Neural progenitor cell (in vitro differentiated cells): ENCODE results near the gene DNMT3A. TPM values are rescaled to one million over a fixed set of nuclear protein-coding genes. Genes with fewer than 3 reads are reported as not detected.

Experiments used
- DNase-seq: peaks from one replicate; pipeline ENCODE4 v3.0.0-alpha.2; 2016; ENCODE audit warnings: low spot score
- H2AFZ ChIP-seq: fragments of 200-600 bp; sonication (generic); replicated peaks from 2 replicates; pipeline ENCODE4 v1.6.1; 2016; ENCODE audit warnings: antibody characterized with exemption
- H3F3A ChIP-seq: fragments of 200-600 bp; sonication (generic); 2 replicates; pipeline ENCODE4 v1.6.1; 2016; ENCODE audit warnings: antibody characterized with exemption, low read depth
- H3K27ac ChIP-seq: fragments of 200-600 bp; sonication (generic); 2 replicates; pipeline ENCODE4 v1.5.1; 2016; ENCODE audit warnings: mild to moderate bottlenecking
- H3K27me3 ChIP-seq: fragments of 200-600 bp; sonication (generic); 2 replicates; pipeline ENCODE4 v1.6.1; 2016; ENCODE audit warnings: mild to moderate bottlenecking, moderate library complexity
- H3K36me3 ChIP-seq: fragments of 200-600 bp; sonication (generic); 2 replicates; pipeline ENCODE4 v1.5.1; 2016
- H3K4me1 ChIP-seq: fragments of 200-600 bp; sonication (generic); 2 replicates; pipeline ENCODE4 v1.6.1; 2016; ENCODE audit warnings: mixed run types
- H3K4me2 ChIP-seq: fragments of 200-600 bp; sonication (generic); 2 replicates; pipeline ENCODE4 v1.6.1; 2016
- H3K4me3 ChIP-seq: fragments of 200-600 bp; sonication (generic); 2 replicates; pipeline ENCODE4 v1.5.1; 2016
- H3K79me2 ChIP-seq: fragments of 200-600 bp; sonication (generic); 2 replicates; pipeline ENCODE4 v1.6.1; 2016; ENCODE audit warnings: low read depth
- H3K9ac ChIP-seq: fragments of 200-600 bp; sonication (generic); 2 replicates; pipeline ENCODE4 v1.6.1; 2016
- H3K9me3 ChIP-seq: fragments of 200-600 bp; sonication (generic); 2 replicates; pipeline ENCODE4 v1.5.1; 2016; ENCODE audit warnings: low read depth
- H4K20me1 ChIP-seq: fragments of 200-600 bp; sonication (generic); 2 replicates; pipeline ENCODE4 v1.6.1; 2016; ENCODE audit warnings: low read depth
- H3K27ac Mint-ChIP-seq: 3 replicates; pipeline ENCODE4 v1.8.0; 2021; ENCODE audit warnings: mixed read lengths
- H3K27me3 Mint-ChIP-seq: 2 replicates; pipeline ENCODE4 v1.8.0; 2022; ENCODE audit warnings: low read depth, mild to moderate bottlenecking, inconsistent platforms, moderate library complexity, mixed read lengths; ENCODE audit not compliant: insufficient read depth
- H3K36me3 Mint-ChIP-seq: 3 replicates; pipeline ENCODE4 v1.8.0; 2021; ENCODE audit warnings: mixed read lengths
- H3K4me1 Mint-ChIP-seq: 3 replicates; pipeline ENCODE4 v1.8.0; 2021; ENCODE audit warnings: mixed read lengths
- H3K4me3 Mint-ChIP-seq: 3 replicates; pipeline ENCODE4 v1.8.0; 2021; ENCODE audit warnings: mild to moderate bottlenecking, moderate library complexity, mixed read lengths
- H3K9me3 Mint-ChIP-seq: 3 replicates; pipeline ENCODE4 v1.8.0; 2020; ENCODE audit warnings: mixed read lengths
- CTCF ChIP-seq: fragments of 200-600 bp; sonication (generic); IDR thresholded peaks from 2 replicates; pipeline ENCODE4 v1.5.1; 2017; ENCODE audit warnings: antibody characterized with exemption, mild to moderate bottlenecking
- EZH2 ChIP-seq: fragments of 200-600 bp; sonication (generic); IDR thresholded peaks from 2 replicates; pipeline ENCODE4 v1.6.1; 2017; ENCODE audit warnings: antibody characterized with exemption, mild to moderate bottlenecking, moderate library complexity
- EZH2phosphoT487 ChIP-seq: fragments of 200-600 bp; sonication (generic); IDR thresholded peaks from 2 replicates; pipeline ENCODE4 v1.6.1; 2017; ENCODE audit warnings: antibody characterized with exemption
- total RNA-seq: library from RNA; depleted of rRNA; stranded (reverse); fragments of >200 nt; gene quantifications from 2 replicates; pipeline ENCODE4 v1.2.3, GENCODE V29; 2015; ENCODE audit warnings: low replicate concordance

Gene DNMT3A
- total RNA-seq, 1 donor from 2014 or later = 46.5 TPM

- Histone ChIP-seq H3F3A (no peaks in the 10 kb centered on the region), H3K79me2 (no peaks in the 10 kb centered on the region), H3K9ac (no peak overlapping the region), H3K36me3 (no peaks in the 10 kb centered on the region), H3K27ac (no peak overlapping the region), H4K20me1 (peaks cover 11% of the 10 kb centered on the region), H3K4me2 (no peak overlapping the region), H3K4me1 (peaks cover 10% of the 10 kb centered on the region), H3K9me3 (no peaks in the 10 kb centered on the region), H2AFZ (no peak overlapping the region), H3K27me3 (peaks cover 27% of the 10 kb centered on the region), H3K4me3 (no peak overlapping the region)
- no peak for TF ChIP-seq EZH2phosphoT487
- no peak for TF ChIP-seq CTCF
- no peak for TF ChIP-seq EZH2
- Mint-ChIP-seq H3K36me3 (peaks cover 13% of the 10 kb centered on the region), H3K9me3 (peaks cover 12% of the 10 kb centered on the region), H3K4me3 (no peak overlapping the region), H3K27ac (no peak overlapping the region), H3K27me3 (peaks cover 18% of the 10 kb centered on the region), H3K4me1 (peaks cover 30% of the 10 kb centered on the region)
- no peak for DNase-seq
Observed at GRCh38 chr2:25331686-25332365, 9.9 kb downstream of the DNMT3A start.

GRCh38 chr2:25330937-25331336 lies 10.8 kb downstream of the DNMT3A start:
- Mint-ChIP-seq H3K27ac (peak overlapping the region; percentile 70), H3K4me3 (no peak overlapping the region), H3K27me3 (peaks cover 14% of the 10 kb centered on the region), H3K36me3 (peaks cover 17% of the 10 kb centered on the region), H3K9me3 (peaks cover 19% of the 10 kb centered on the region), H3K4me1 (peaks cover 24% of the 10 kb centered on the region)
- no peak overlapping the region for H2AFZ ChIP-seq
- DNase-seq = no peak
- peaks cover 18% of the 10 kb centered on the region for H3K27me3 ChIP-seq
- H3K79me2 ChIP-seq = no peaks in the 10 kb centered on the region
- H3K27ac ChIP-seq = no peak overlapping the region
- H3K4me1 ChIP-seq = peaks cover under 1% of the 10 kb centered on the region
- H3F3A ChIP-seq = no peaks in the 10 kb centered on the region
- H3K4me2 ChIP-seq = no peak overlapping the region
- no peak overlapping the region for H3K9ac ChIP-seq
- no peak overlapping the region for H3K4me3 ChIP-seq
- no peaks in the 10 kb centered on the region for H3K36me3 ChIP-seq
- no peaks in the 10 kb centered on the region for H3K9me3 ChIP-seq
- no peak for TF ChIP-seq EZH2phosphoT487
- no peak for TF ChIP-seq EZH2
- no peak for TF ChIP-seq CTCF
- peaks cover 2% of the 10 kb centered on the region for H4K20me1 ChIP-seq

- no peak overlapping the region for H2AFZ ChIP-seq
- no peak for DNase-seq
- no peaks in the 10 kb centered on the region for H3K36me3 ChIP-seq
- H4K20me1 ChIP-seq = no peaks in the 10 kb centered on the region
- Mint-ChIP-seq H3K27me3 (peaks cover 16% of the 10 kb centered on the region), H3K4me3 (no peak overlapping the region), H3K4me1 (peaks cover 19% of the 10 kb centered on the region), H3K36me3 (peaks cover 17% of the 10 kb centered on the region), H3K27ac (peak overlapping the region; percentile 70), H3K9me3 (peaks cover 23% of the 10 kb centered on the region)
- no peak overlapping the region for H3K4me3 ChIP-seq
- H3K4me1 ChIP-seq = no peaks in the 10 kb centered on the region
- H3K79me2 ChIP-seq = no peaks in the 10 kb centered on the region
- peaks cover 11% of the 10 kb centered on the region for H3K27me3 ChIP-seq
- no peak for TF ChIP-seq EZH2
- no peak for TF ChIP-seq CTCF
- no peak for TF ChIP-seq EZH2phosphoT487
- H3K4me2 ChIP-seq = no peak overlapping the region
- H3K9me3 ChIP-seq = no peaks in the 10 kb centered on the region
- no peak overlapping the region for H3K27ac ChIP-seq
- H3F3A ChIP-seq = peaks cover 3% of the 10 kb centered on the region
- no peak overlapping the region for H3K9ac ChIP-seq
Observed at GRCh38 chr2:25330273-25330672, 11.5 kb downstream of the DNMT3A start.
